GM23338 (cell line): ENCODE data around the gene CCDC137. TPM values are rescaled to one million over a fixed set of nuclear protein-coding genes. Genes with fewer than 3 reads are reported as not detected.

Experiments used
- ATAC-seq: fragments of 200-7000 bp; cut with Tn5 transposase; 3 replicates; pipeline ENCODE4 v1.9.1; 2020
- DNase-seq: peaks from one replicate; pipeline ENCODE4 v3.0.0-alpha.2; 2015; ENCODE audit warnings: low spot score
- H2AFZ ChIP-seq: fragments of 200-600 bp; sonication (generic); 2 replicates; pipeline ENCODE4 v1.8.0; 2016; ENCODE audit warnings: antibody characterized with exemption, mild to moderate bottlenecking, moderate library complexity
- H3F3A ChIP-seq: fragments of 200-600 bp; sonication (generic); replicated peaks from 2 replicates; pipeline ENCODE4 v1.8.0; 2017; ENCODE audit warnings: antibody characterized with exemption, mixed run types, low read depth
- H3K27ac ChIP-seq: fragments of 200-600 bp; sonication (generic); 2 replicates; pipeline ENCODE4 v1.6.1; 2016; ENCODE audit warnings: low read depth
- H3K27me3 ChIP-seq: fragments of 200-600 bp; sonication (generic); 2 replicates; pipeline ENCODE4 v1.8.0; 2016; ENCODE audit warnings: mild to moderate bottlenecking, mixed run types, moderate library complexity; ENCODE audit not compliant: insufficient read depth
- H3K36me3 ChIP-seq: fragments of 200-600 bp; sonication (generic); 2 replicates; pipeline ENCODE4 v1.8.0; 2016; ENCODE audit warnings: mild to moderate bottlenecking; ENCODE audit not compliant: insufficient read depth
- H3K4me1 ChIP-seq: fragments of 200-600 bp; sonication (generic); 2 replicates; pipeline ENCODE4 v1.8.0; 2016; ENCODE audit warnings: mild to moderate bottlenecking, moderate library complexity; ENCODE audit not compliant: insufficient read depth
- H3K4me2 ChIP-seq: fragments of 200-600 bp; sonication (generic); 2 replicates; pipeline ENCODE4 v1.7.1; 2017; ENCODE audit warnings: mixed run types
- H3K4me3 ChIP-seq: fragments of 200-600 bp; sonication (generic); 2 replicates; pipeline ENCODE4 v1.6.1; 2016; ENCODE audit warnings: mixed run types
- H3K79me2 ChIP-seq: fragments of 200-600 bp; sonication (generic); replicated peaks from 2 replicates; pipeline ENCODE4 v1.8.0; 2017; ENCODE audit warnings: mild to moderate bottlenecking; ENCODE audit not compliant: insufficient read depth
- H3K9me2 ChIP-seq: fragments of 200-600 bp; sonication (generic); 2 replicates; pipeline ENCODE4 v1.8.0; 2017; ENCODE audit not compliant: insufficient read depth
- H4K20me1 ChIP-seq: fragments of 200-600 bp; sonication (generic); replicated peaks from 2 replicates; pipeline ENCODE4 v1.8.0; 2017; ENCODE audit warnings: mild to moderate bottlenecking; ENCODE audit not compliant: insufficient read depth
- H3K27ac Mint-ChIP-seq: 2 replicates; pipeline ENCODE4 v1.8.0; 2020; ENCODE audit warnings: inconsistent platforms, mild to moderate bottlenecking, moderate library complexity, mixed read lengths
- H3K27me3 Mint-ChIP-seq: 3 replicates; pipeline ENCODE4 v1.8.0; 2022; ENCODE audit warnings: low read depth, mild to moderate bottlenecking, moderate library complexity, mixed read lengths, inconsistent platforms; ENCODE audit not compliant: insufficient read depth, poor library complexity
- H3K36me3 Mint-ChIP-seq: 3 replicates; pipeline ENCODE4 v1.8.0; 2021; ENCODE audit warnings: low read depth, mild to moderate bottlenecking, inconsistent platforms, moderate library complexity, mixed read lengths
- H3K4me1 Mint-ChIP-seq: 3 replicates; pipeline ENCODE4 v1.8.0; 2020; ENCODE audit warnings: mild to moderate bottlenecking, inconsistent platforms, mixed read lengths
- H3K4me3 Mint-ChIP-seq: 3 replicates; pipeline ENCODE4 v1.8.0; 2021; ENCODE audit warnings: moderate library complexity, mild to moderate bottlenecking, inconsistent platforms, mixed read lengths
- H3K9me3 Mint-ChIP-seq: 3 replicates; pipeline ENCODE4 v1.8.0; 2020; ENCODE audit warnings: moderate library complexity, mild to moderate bottlenecking, inconsistent platforms, mixed read lengths
- CREB1 ChIP-seq: fragments of 250-450 bp; sonication (Bioruptor Pico); IDR thresholded peaks from 2 replicates; pipeline ENCODE4 v1.5.0; 2020; ENCODE audit warnings: low read depth, mild to moderate bottlenecking, moderate library complexity
- CTCF ChIP-seq, 2 experiments: fragments of 200-600 bp in 1 of 2; sonication (generic) in 1 of 2; conservative IDR thresholded peaks; 2 replicates each; pipeline versions ENCODE4 v1.5.1 to v1.6.1; 2016 to 2017; ENCODE audit warnings: antibody characterized with exemption in 2 of 2, low read depth in 2 of 2, mild to moderate bottlenecking in 2 of 2, moderate library complexity in 1 of 2
- ETS1 ChIP-seq: IDR thresholded peaks from 2 replicates; pipeline ENCODE4 v1.6.1; 2016; ENCODE audit warnings: antibody characterized with exemption
- EZH2 ChIP-seq: fragments of 200-600 bp; sonication (generic); IDR thresholded peaks from one replicate; pipeline ENCODE4 v1.8.0; 2017; ENCODE audit warnings: antibody characterized with exemption, mild to moderate bottlenecking, low read depth; ENCODE audit not compliant: unreplicated experiment
- EZH2phosphoT487 ChIP-seq: fragments of 200-600 bp; sonication (generic); IDR thresholded peaks from one replicate; pipeline ENCODE4 v1.8.1; 2018; ENCODE audit warnings: antibody characterized with exemption; ENCODE audit not compliant: unreplicated experiment
- JUNB ChIP-seq: IDR thresholded peaks from one replicate; pipeline ENCODE4 v1.6.1; 2016; ENCODE audit warnings: antibody characterized with exemption; ENCODE audit not compliant: unreplicated experiment
- NANOG ChIP-seq: IDR thresholded peaks from 2 replicates; pipeline ENCODE4 v1.6.1; 2016; ENCODE audit warnings: antibody characterized with exemption, borderline replicate concordance
- POLR2AphosphoS5 ChIP-seq: IDR thresholded peaks from 2 replicates; pipeline ENCODE4 v1.6.1; 2016; ENCODE audit warnings: antibody characterized with exemption, low read depth
- STAT1 ChIP-seq: IDR thresholded peaks from one replicate; pipeline ENCODE4 v1.6.1; 2016; ENCODE audit warnings: antibody characterized with exemption; ENCODE audit not compliant: unreplicated experiment
- ZNF114 ChIP-seq: fragments of 250-450 bp; sonication (Bioruptor Pico); IDR thresholded peaks from 2 replicates; pipeline ENCODE4 v1.5.0; 2020; ENCODE audit warnings: mild to moderate bottlenecking, moderate library complexity
- ZNF331 ChIP-seq: fragments of 250-450 bp; sonication (Bioruptor Pico); IDR thresholded peaks from 2 replicates; pipeline ENCODE4 v1.5.0; 2020; ENCODE audit warnings: low read depth, mild to moderate bottlenecking, moderate library complexity
- polyA plus RNA-seq: library from polyadenylated mRNA; unstranded; fragments of >200 nt; fragmentation: Nextera tagmentation; extraction: Ambion mirVana; gene quantifications from 2 replicates; pipeline ENCODE4 v1.2.1, GENCODE V29; 2016
- total RNA-seq: library from RNA; depleted of rRNA; stranded (reverse); fragments of >200 nt; shearing (Covaris generic); gene quantifications from 2 replicates; pipeline ENCODE4 v1.2.3, GENCODE V29; 2014
- TF ChIP-seq, protein P1 (sequence below): fragments of 250-450 bp; sonication (Bioruptor Pico); IDR thresholded peaks from 2 replicates; pipeline ENCODE4 v1.5.0; 2020; ENCODE audit warnings: mild to moderate bottlenecking, moderate library complexity
- TF ChIP-seq, protein P2 (sequence below): IDR thresholded peaks from one replicate; pipeline ENCODE4 v1.6.1; 2018; ENCODE audit warnings: antibody characterized with exemption; ENCODE audit not compliant: unreplicated experiment

The CCDC137 gene
- total and polyA plus RNA-seq, 2 experiments from 2014 or later, result 26.1 to 73.4 TPM

DNA sequence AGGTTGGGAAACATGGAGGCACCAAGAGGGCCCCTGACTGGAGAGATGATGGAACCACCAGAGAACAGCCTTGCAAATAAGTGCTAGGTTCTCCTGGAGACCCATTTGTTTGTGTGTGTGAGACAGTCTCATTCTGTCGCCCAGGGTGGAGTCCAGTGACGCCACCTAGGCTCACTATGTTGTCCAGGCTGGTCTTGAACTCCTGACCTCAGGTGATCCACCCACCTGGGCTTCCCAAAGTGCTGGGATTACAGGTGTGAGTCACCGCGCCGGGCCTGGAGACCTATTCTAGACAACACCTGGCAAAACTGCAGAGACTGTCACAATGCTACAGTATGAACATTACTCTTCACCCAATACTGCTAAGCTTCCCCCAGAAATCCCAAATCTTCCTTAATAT is 31.1 kb upstream of the CCDC137 start:
- Mint-ChIP-seq H3K9me3 (no peaks in the 10 kb centered on the region; the same call in 2 of the 3 replicates), H3K36me3 (peaks cover 19% of the 10 kb centered on the region), H3K27me3 (peaks cover 4% of the 10 kb centered on the region), H3K27ac (peak overlapping the region; percentile 97), H3K4me3 (peak overlapping the region; percentile 96), H3K4me1 (peaks cover 14% of the 10 kb centered on the region)
- TF ChIP-seq POLR2AphosphoS5 (no peak), ZNF331 (CRISPR knock-in tag) (no peak), EZH2phosphoT487 (no peak), ETS1 (no peak), NANOG (no peak), JUNB (no peak), ZNF114 (CRISPR knock-in tag) (no peak), EZH2 (no peak), STAT1 (no peak), CTCF (conservative IDR thresholded peaks at IDR 0.05; ENCODE audit: low read depth in 2 of 2) (no peak), CREB1 (CRISPR knock-in tag) (no peak)
- TF ChIP-seq, protein P1, sequence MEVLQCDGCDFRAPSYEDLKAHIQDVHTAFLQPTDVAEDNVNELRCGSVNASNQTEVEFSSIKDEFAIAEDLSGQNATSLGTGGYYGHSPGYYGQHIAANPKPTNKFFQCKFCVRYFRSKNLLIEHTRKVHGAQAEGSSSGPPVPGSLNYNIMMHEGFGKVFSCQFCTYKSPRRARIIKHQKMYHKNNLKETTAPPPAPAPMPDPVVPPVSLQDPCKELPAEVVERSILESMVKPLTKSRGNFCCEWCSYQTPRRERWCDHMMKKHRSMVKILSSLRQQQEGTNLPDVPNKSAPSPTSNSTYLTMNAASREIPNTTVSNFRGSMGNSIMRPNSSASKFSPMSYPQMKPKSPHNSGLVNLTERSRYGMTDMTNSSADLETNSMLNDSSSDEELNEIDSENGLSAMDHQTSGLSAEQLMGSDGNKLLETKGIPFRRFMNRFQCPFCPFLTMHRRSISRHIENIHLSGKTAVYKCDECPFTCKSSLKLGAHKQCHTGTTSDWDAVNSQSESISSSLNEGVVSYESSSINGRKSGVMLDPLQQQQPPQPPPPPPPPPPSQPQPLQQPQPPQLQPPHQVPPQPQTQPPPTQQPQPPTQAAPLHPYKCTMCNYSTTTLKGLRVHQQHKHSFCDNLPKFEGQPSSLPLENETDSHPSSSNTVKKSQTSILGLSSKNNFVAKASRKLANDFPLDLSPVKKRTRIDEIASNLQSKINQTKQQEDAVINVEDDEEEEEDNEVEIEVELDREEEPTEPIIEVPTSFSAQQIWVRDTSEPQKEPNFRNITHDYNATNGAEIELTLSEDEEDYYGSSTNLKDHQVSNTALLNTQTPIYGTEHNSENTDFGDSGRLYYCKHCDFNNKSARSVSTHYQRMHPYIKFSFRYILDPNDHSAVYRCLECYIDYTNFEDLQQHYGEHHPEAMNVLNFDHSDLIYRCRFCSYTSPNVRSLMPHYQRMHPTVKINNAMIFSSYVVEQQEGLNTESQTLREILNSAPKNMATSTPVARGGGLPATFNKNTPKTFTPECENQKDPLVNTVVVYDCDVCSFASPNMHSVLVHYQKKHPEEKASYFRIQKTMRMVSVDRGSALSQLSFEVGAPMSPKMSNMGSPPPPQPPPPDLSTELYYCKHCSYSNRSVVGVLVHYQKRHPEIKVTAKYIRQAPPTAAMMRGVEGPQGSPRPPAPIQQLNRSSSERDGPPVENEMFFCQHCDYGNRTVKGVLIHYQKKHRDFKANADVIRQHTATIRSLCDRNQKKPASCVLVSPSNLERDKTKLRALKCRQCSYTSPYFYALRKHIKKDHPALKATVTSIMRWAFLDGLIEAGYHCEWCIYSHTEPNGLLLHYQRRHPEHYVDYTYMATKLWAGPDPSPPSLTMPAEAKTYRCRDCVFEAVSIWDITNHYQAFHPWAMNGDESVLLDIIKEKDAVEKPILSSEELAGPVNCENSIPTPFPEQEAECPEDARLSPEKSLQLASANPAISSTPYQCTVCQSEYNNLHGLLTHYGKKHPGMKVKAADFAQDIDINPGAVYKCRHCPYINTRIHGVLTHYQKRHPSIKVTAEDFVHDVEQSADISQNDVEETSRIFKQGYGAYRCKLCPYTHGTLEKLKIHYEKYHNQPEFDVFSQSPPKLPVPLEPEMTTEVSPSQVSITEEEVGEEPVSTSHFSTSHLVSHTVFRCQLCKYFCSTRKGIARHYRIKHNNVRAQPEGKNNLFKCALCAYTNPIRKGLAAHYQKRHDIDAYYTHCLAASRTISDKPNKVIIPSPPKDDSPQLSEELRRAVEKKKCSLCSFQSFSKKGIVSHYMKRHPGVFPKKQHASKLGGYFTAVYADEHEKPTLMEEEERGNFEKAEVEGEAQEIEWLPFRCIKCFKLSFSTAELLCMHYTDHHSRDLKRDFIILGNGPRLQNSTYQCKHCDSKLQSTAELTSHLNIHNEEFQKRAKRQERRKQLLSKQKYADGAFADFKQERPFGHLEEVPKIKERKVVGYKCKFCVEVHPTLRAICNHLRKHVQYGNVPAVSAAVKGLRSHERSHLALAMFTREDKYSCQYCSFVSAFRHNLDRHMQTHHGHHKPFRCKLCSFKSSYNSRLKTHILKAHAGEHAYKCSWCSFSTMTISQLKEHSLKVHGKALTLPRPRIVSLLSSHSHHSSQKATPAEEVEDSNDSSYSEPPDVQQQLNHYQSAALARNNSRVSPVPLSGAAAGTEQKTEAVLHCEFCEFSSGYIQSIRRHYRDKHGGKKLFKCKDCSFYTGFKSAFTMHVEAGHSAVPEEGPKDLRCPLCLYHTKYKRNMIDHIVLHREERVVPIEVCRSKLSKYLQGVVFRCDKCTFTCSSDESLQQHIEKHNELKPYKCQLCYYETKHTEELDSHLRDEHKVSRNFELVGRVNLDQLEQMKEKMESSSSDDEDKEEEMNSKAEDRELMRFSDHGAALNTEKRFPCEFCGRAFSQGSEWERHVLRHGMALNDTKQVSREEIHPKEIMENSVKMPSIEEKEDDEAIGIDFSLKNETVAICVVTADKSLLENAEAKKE, result no peak
- TF ChIP-seq, protein P2, sequence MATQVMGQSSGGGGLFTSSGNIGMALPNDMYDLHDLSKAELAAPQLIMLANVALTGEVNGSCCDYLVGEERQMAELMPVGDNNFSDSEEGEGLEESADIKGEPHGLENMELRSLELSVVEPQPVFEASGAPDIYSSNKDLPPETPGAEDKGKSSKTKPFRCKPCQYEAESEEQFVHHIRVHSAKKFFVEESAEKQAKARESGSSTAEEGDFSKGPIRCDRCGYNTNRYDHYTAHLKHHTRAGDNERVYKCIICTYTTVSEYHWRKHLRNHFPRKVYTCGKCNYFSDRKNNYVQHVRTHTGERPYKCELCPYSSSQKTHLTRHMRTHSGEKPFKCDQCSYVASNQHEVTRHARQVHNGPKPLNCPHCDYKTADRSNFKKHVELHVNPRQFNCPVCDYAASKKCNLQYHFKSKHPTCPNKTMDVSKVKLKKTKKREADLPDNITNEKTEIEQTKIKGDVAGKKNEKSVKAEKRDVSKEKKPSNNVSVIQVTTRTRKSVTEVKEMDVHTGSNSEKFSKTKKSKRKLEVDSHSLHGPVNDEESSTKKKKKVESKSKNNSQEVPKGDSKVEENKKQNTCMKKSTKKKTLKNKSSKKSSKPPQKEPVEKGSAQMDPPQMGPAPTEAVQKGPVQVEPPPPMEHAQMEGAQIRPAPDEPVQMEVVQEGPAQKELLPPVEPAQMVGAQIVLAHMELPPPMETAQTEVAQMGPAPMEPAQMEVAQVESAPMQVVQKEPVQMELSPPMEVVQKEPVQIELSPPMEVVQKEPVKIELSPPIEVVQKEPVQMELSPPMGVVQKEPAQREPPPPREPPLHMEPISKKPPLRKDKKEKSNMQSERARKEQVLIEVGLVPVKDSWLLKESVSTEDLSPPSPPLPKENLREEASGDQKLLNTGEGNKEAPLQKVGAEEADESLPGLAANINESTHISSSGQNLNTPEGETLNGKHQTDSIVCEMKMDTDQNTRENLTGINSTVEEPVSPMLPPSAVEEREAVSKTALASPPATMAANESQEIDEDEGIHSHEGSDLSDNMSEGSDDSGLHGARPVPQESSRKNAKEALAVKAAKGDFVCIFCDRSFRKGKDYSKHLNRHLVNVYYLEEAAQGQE, result no peak
- peaks cover 34% of the 10 kb centered on the region for H4K20me1 ChIP-seq
- peaks cover 7% of the 10 kb centered on the region for H3K4me1 ChIP-seq
- H3K9me2 ChIP-seq, result no peaks in the 10 kb centered on the region
- H3K4me2 ChIP-seq, result peak overlapping the region; percentile 99
- H3K4me3 ChIP-seq, result peak overlapping the region; percentile 99
- H3K27me3 ChIP-seq, result no peaks in the 10 kb centered on the region
- ATAC-seq, result no peak
- no peak overlapping the region for H2AFZ ChIP-seq
- H3K27ac ChIP-seq, result peak overlapping the region; percentile 92; the same call in 1 of the 2 replicates
- peaks cover 13% of the 10 kb centered on the region; the same call in 1 of the 2 replicates for H3F3A ChIP-seq
- H3K36me3 ChIP-seq, result peaks cover 2% of the 10 kb centered on the region; the same call in 1 of the 2 replicates
- H3K79me2 ChIP-seq, result peaks cover 60% of the 10 kb centered on the region
- DNase-seq, result no peak
